Parathyroid adenoma (tissue), 2 donors: ENCODE data around the gene HOXA6.
A peak's percentile ranks its signal among the peaks of the same experiment; 100 is the strongest.

ENCODE experiments used
- H2AFZ ChIP-seq: fragments of 300-600 bp; sonication (generic); one replicate; pipeline ENCODE4 v1.7.0; 2017; ENCODE audit warnings: antibody characterized with exemption, mild to moderate bottlenecking
- H3K27ac ChIP-seq: fragments of 300-600 bp; sonication (generic); one replicate; pipeline ENCODE4 v1.7.0; 2017
- H3K27me3 ChIP-seq: fragments of 300-600 bp; sonication (generic); one replicate; pipeline ENCODE4 v1.7.0; 2017; ENCODE audit warnings: low read length; ENCODE audit not compliant: control insufficient read depth, insufficient read depth
- H3K36me3 ChIP-seq: fragments of 300-600 bp; sonication (generic); one replicate; pipeline ENCODE4 v1.7.0; 2017; ENCODE audit warnings: low read length; ENCODE audit not compliant: control insufficient read depth, insufficient read depth
- H3K4me1 ChIP-seq: fragments of 300-600 bp; sonication (generic); one replicate; pipeline ENCODE4 v1.7.0; 2017; ENCODE audit warnings: control low read depth
- H3K4me2 ChIP-seq: fragments of 300-600 bp; sonication (generic); one replicate; pipeline ENCODE4 v1.7.0; 2017; ENCODE audit warnings: low read length
- H3K4me3 ChIP-seq: fragments of 300-600 bp; sonication (generic); one replicate; pipeline ENCODE4 v1.7.0; 2017; ENCODE audit warnings: low read depth, low read length
- H3K79me2 ChIP-seq: fragments of 300-600 bp; sonication (generic); one replicate; pipeline ENCODE4 v1.7.0; 2017; ENCODE audit warnings: control low read depth
- H3K9ac ChIP-seq: fragments of 300-600 bp; sonication (generic); one replicate; pipeline ENCODE4 v1.7.0; 2017; ENCODE audit warnings: mild to moderate bottlenecking
- H3K9me3 ChIP-seq: fragments of 300-600 bp; sonication (generic); one replicate; pipeline ENCODE4 v1.7.0; 2017; ENCODE audit warnings: low read length; ENCODE audit not compliant: control insufficient read depth
- CTCF ChIP-seq: fragments of 300-600 bp; sonication (generic); IDR thresholded peaks from one replicate; pipeline ENCODE4 v1.7.0; 2017; ENCODE audit warnings: antibody characterized with exemption, mild to moderate bottlenecking
- donor health status: primary hyperparathyroidism.

HOXA6 gene

GRCh38 chr7:27096768-27097514 lies 50.6 kb downstream of the HOXA6 start:
- Histone ChIP-seq H3K27me3 (no peaks in the 10 kb centered on the region), H3K4me1 (no peaks in the 10 kb centered on the region), H2AFZ (peak overlapping the region; percentile 94), H3K4me3 (peak overlapping the region; percentile 97), H3K4me2 (peak overlapping the region; percentile 86), H3K9me3 (no peaks in the 10 kb centered on the region), H3K36me3 (no peaks in the 10 kb centered on the region), H3K27ac (peak overlapping the region; percentile 52), H3K79me2 (no peaks in the 10 kb centered on the region), H3K9ac (no peak overlapping the region)
- no peak for TF ChIP-seq CTCF

- TF ChIP-seq CTCF = no peak
- Histone ChIP-seq H3K9me3 (no peaks in the 10 kb centered on the region), H3K27ac (peak within 1 kb of the TSS; percentile 52), H3K36me3 (no peaks in the 10 kb centered on the region), H3K4me1 (no peaks in the 10 kb centered on the region), H3K4me2 (peak within 1 kb of the TSS; percentile 86), H3K9ac (no peak within 1 kb of the TSS), H2AFZ (peak within 1 kb of the TSS; percentile 94), H3K27me3 (no peaks in the 10 kb centered on the region), H3K79me2 (no peaks in the 10 kb centered on the region), H3K4me3 (peak within 1 kb of the TSS; percentile 97)
Measured at GRCh38 chr7:27095897-27096767, 51.4 kb downstream of the HOXA6 start, which contains the start of gene HOXA1. Gene HOXA1 (minus strand): TSS chr7:27096000. CDS start chr7:27095912, 88 bp downstream.
